ENCODE results near the gene GRHL1.

Gene GRHL1

DNA sequence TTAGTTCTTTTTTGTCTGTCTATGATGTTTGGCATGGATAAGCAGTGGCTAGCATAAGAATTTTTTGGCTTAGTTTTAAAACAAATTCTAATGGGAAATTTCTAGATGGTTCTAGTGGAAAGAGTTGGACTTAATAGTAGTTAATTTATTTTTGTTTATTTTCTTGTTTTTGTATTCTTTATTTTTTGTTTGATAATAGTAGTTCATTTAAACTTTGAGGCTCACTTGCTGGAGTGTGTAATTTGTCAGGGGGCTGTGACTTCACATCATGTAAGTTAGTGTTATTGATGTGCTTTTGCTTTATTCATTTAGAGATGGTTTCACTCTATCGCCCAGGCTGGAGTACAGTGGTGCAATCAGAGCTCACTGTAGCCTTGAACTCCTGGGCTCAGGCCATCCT, 48.2 kb downstream of the GRHL1 start:
- Histone ChIP-seq H4K8ac (ENCODE audit: low read depth, low read length) (no peak overlapping the region), H2AK5ac (ENCODE audit: low read length) (no peak overlapping the region), H3K27ac (ENCODE audit: low read depth, low read length) (no peak overlapping the region), H3K4me3 (ENCODE audit: low read depth, low read length) (no peak overlapping the region), H3K4ac (ENCODE audit: low read depth, low read length) (no peak overlapping the region), H2BK120ac (ENCODE audit: insufficient read depth, low read length, poor library complexity) (no peak overlapping the region), H2AFZ (ENCODE audit: insufficient read depth, low read length, poor library complexity) (no peak overlapping the region), H3K79me2 (ENCODE audit: control insufficient read depth, insufficient read depth, low read length, poor library complexity) (no peaks in the 10 kb centered on the region), H2BK5ac (ENCODE audit: low read depth, low read length, poor library complexity) (no peak overlapping the region), H3K14ac (ENCODE audit: low read length) (no peak overlapping the region), H3K36me3 (ENCODE audit: control insufficient read depth in 1 of 2, insufficient read depth in 2 of 2, low read length in 2 of 2) (peaks cover 41 to 55% of the 10 kb centered on the region in 2 experiments), H2BK12ac (ENCODE audit: low read length) (no peak overlapping the region), H3K4me2 (ENCODE audit: low read length) (no peak overlapping the region), H4K12ac (ENCODE audit: low read depth, low read length) (no peak overlapping the region), H3K27me3 (ENCODE audit: insufficient read depth, low read length) (no peaks in the 10 kb centered on the region), H4K91ac (ENCODE audit: low read depth, low read length) (no peak overlapping the region), H3K9ac (ENCODE audit: low read length) (no peak overlapping the region), H3K23ac (ENCODE audit: low read length) (no peak overlapping the region), H3K4me1 (ENCODE audit: control insufficient read depth in 1 of 2, insufficient read depth in 2 of 2, low read length in 2 of 2) (no peaks in the 10 kb centered on the region), H3K9me3 (ENCODE audit: insufficient read depth, low read depth, low read length) (no peaks in the 10 kb centered on the region), H3K18ac (ENCODE audit: low read length) (no peak overlapping the region), H3K79me1 (ENCODE audit: low read length) (no peaks in the 10 kb centered on the region)
- no peak for DNase-seq
- WGBS (ENCODE audit: extremely low coverage, insufficient coverage, insufficient read length), result no CpG with 5 or more reads among the region's 1 CpG

DNA sequence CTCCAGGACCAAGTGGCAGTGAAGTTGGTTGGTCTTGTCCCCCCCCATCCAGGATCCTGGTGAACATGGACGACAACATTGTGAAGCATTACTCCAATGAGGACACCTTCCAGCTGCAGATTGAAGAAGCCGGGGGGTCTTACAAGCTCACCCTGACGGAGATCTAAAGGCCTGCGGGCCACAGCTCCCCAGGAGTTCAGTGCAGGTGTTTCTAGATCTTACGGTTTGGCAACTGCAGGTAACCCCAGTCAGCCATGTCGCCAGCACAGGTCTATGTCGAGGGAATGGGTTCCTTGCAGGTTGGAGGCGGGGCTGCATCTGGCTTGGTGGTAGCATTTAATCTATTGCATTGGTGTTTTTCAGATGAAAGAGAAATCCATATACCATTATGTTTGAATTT, 49.0 kb downstream of the GRHL1 start:
- no CpG with 5 or more reads among the region's 8 CpGs for WGBS (ENCODE audit: extremely low coverage, insufficient coverage, insufficient read length)
- Histone ChIP-seq H3K9ac (ENCODE audit: low read length) (no peak overlapping the region), H3K4me2 (ENCODE audit: low read length) (no peak overlapping the region), H3K4ac (ENCODE audit: low read depth, low read length) (no peak overlapping the region), H2BK12ac (ENCODE audit: low read length) (no peak overlapping the region), H3K23ac (ENCODE audit: low read length) (no peak overlapping the region), H2BK120ac (ENCODE audit: insufficient read depth, low read length, poor library complexity) (no peak overlapping the region), H3K27ac (ENCODE audit: low read depth, low read length) (no peak overlapping the region), H4K8ac (ENCODE audit: low read depth, low read length) (no peak overlapping the region), H3K79me1 (ENCODE audit: low read length) (no peaks in the 10 kb centered on the region), H3K9me3 (ENCODE audit: insufficient read depth, low read depth, low read length) (no peaks in the 10 kb centered on the region), H3K36me3 (ENCODE audit: control insufficient read depth in 1 of 2, insufficient read depth in 2 of 2, low read length in 2 of 2) (peaks cover 37 to 51% of the 10 kb centered on the region in 2 experiments), H2BK5ac (ENCODE audit: low read depth, low read length, poor library complexity) (no peak overlapping the region), H3K4me3 (ENCODE audit: low read depth, low read length) (no peak overlapping the region), H3K14ac (ENCODE audit: low read length) (no peak overlapping the region), H2AK5ac (ENCODE audit: low read length) (no peak overlapping the region), H3K79me2 (ENCODE audit: control insufficient read depth, insufficient read depth, low read length, poor library complexity) (no peaks in the 10 kb centered on the region), H4K91ac (ENCODE audit: low read depth, low read length) (no peak overlapping the region), H3K18ac (ENCODE audit: low read length) (no peak overlapping the region), H4K12ac (ENCODE audit: low read depth, low read length) (no peak overlapping the region), H3K27me3 (ENCODE audit: insufficient read depth, low read length) (no peaks in the 10 kb centered on the region), H3K4me1 (ENCODE audit: control insufficient read depth in 1 of 2, insufficient read depth in 2 of 2, low read length in 2 of 2) (no peaks in the 10 kb centered on the region), H2AFZ (ENCODE audit: insufficient read depth, low read length, poor library complexity) (no peak overlapping the region)
- no peak for DNase-seq

DNA sequence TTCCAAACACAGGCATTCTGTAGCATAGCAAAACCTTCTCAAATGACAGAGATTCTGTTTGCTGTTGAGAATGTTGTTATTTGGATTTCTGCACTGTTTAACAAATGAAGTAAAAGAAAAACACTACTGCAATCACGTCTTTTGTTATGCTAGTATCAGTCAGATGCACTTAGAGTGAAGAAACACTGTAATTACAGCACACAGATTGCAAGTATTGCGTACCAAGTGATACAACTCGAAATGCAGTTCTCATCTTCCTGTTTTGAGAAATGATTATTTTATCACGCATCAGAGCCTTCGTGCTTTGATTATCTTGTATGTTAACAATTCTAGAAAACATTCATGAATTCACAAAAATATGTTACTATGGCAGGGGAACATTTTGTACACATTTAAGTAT, 50.1 kb downstream of the GRHL1 start:
- Histone ChIP-seq H3K23ac (ENCODE audit: low read length) (no peak overlapping the region), H2BK12ac (ENCODE audit: low read length) (no peak overlapping the region), H3K27ac (ENCODE audit: low read depth, low read length) (no peak overlapping the region), H4K8ac (ENCODE audit: low read depth, low read length) (no peak overlapping the region), H2AFZ (ENCODE audit: insufficient read depth, low read length, poor library complexity) (no peak overlapping the region), H3K9ac (ENCODE audit: low read length) (no peak overlapping the region), H2BK120ac (ENCODE audit: insufficient read depth, low read length, poor library complexity) (no peak overlapping the region), H3K4me1 (ENCODE audit: control insufficient read depth in 1 of 2, insufficient read depth in 2 of 2, low read length in 2 of 2) (peaks cover under 1 to 1% of the 10 kb centered on the region in 2 experiments), H3K18ac (ENCODE audit: low read length) (no peak overlapping the region), H3K27me3 (ENCODE audit: insufficient read depth, low read length) (no peaks in the 10 kb centered on the region), H3K4me2 (ENCODE audit: low read length) (no peak overlapping the region), H3K79me2 (ENCODE audit: control insufficient read depth, insufficient read depth, low read length, poor library complexity) (no peaks in the 10 kb centered on the region), H3K79me1 (ENCODE audit: low read length) (no peaks in the 10 kb centered on the region), H3K9me3 (ENCODE audit: insufficient read depth, low read depth, low read length) (no peaks in the 10 kb centered on the region), H3K14ac (ENCODE audit: low read length) (no peak overlapping the region), H2BK5ac (ENCODE audit: low read depth, low read length, poor library complexity) (no peak overlapping the region), H3K4ac (ENCODE audit: low read depth, low read length) (no peak overlapping the region), H3K4me3 (ENCODE audit: low read depth, low read length) (no peak overlapping the region), H4K12ac (ENCODE audit: low read depth, low read length) (no peak overlapping the region), H2AK5ac (ENCODE audit: low read length) (no peak overlapping the region), H3K36me3 (ENCODE audit: control insufficient read depth in 1 of 2, insufficient read depth in 2 of 2, low read length in 2 of 2) (peaks cover 43 to 45% of the 10 kb centered on the region in 2 experiments), H4K91ac (ENCODE audit: low read depth, low read length) (no peak overlapping the region)
- DNase-seq, result no peak
- no CpG with 5 or more reads among the region's 5 CpGs for WGBS (ENCODE audit: extremely low coverage, insufficient coverage, insufficient read length)

DNA sequence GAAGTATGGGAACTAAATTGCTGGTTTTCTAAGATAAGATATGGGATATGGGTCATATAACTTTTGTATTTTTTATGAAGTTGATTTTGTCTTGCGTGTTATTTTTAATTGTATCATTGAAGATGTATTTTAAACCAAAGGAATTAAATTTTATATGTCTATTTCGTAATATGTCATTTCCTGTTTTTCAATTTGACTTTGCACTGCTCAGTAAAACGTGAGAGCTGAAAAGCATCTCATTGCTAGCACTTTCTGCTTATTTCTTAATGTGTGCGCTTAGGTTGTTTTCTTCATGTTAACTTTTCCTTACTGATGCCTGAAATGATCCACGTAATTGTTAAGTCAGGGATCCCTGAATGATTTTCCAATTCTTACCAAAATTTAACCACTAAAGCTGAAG, 50.6 kb downstream of the GRHL1 start:
- Histone ChIP-seq H3K27me3 (ENCODE audit: insufficient read depth, low read length) (no peaks in the 10 kb centered on the region), H3K4me2 (ENCODE audit: low read length) (no peak overlapping the region), H3K18ac (ENCODE audit: low read length) (no peak overlapping the region), H3K36me3 (ENCODE audit: control insufficient read depth in 1 of 2, insufficient read depth in 2 of 2, low read length in 2 of 2) (peaks cover 39 to 40% of the 10 kb centered on the region in 2 experiments), H3K4me3 (ENCODE audit: low read depth, low read length) (no peak overlapping the region), H2BK120ac (ENCODE audit: insufficient read depth, low read length, poor library complexity) (no peak overlapping the region), H3K9me3 (ENCODE audit: insufficient read depth, low read depth, low read length) (no peaks in the 10 kb centered on the region), H3K4ac (ENCODE audit: low read depth, low read length) (no peak overlapping the region), H3K79me2 (ENCODE audit: control insufficient read depth, insufficient read depth, low read length, poor library complexity) (no peaks in the 10 kb centered on the region), H3K4me1 (ENCODE audit: control insufficient read depth in 1 of 2, insufficient read depth in 2 of 2, low read length in 2 of 2) (peaks cover 5 to 6% of the 10 kb centered on the region in 2 experiments), H4K91ac (ENCODE audit: low read depth, low read length) (no peak overlapping the region), H3K14ac (ENCODE audit: low read length) (no peak overlapping the region), H3K27ac (ENCODE audit: low read depth, low read length) (no peak overlapping the region), H2AFZ (ENCODE audit: insufficient read depth, low read length, poor library complexity) (no peak overlapping the region), H3K23ac (ENCODE audit: low read length) (no peak overlapping the region), H4K8ac (ENCODE audit: low read depth, low read length) (no peak overlapping the region), H2BK12ac (ENCODE audit: low read length) (no peak overlapping the region), H2BK5ac (ENCODE audit: low read depth, low read length, poor library complexity) (no peak overlapping the region), H4K12ac (ENCODE audit: low read depth, low read length) (no peak overlapping the region), H3K79me1 (ENCODE audit: low read length) (no peaks in the 10 kb centered on the region), H3K9ac (ENCODE audit: low read length) (no peak overlapping the region), H2AK5ac (ENCODE audit: low read length) (no peak overlapping the region)
- WGBS (ENCODE audit: extremely low coverage, insufficient coverage, insufficient read length), result no CpG with 5 or more reads among the region's 5 CpGs
- DNase-seq, result no peak

All from trophoblast cell (in vitro differentiated cells and primary cell).